CD4-positive, alpha-beta T cell treated with Interleukin-17A for 1 hour (primary cell): ENCODE results near the gene PBX2.
A peak's percentile ranks its signal among the peaks of the same experiment; 100 is the strongest.

Experiments used
- DNase-seq: peaks from one replicate; pipeline ENCODE4 v3.0.0-alpha.2; 2020

The PBX2 gene

DNA sequence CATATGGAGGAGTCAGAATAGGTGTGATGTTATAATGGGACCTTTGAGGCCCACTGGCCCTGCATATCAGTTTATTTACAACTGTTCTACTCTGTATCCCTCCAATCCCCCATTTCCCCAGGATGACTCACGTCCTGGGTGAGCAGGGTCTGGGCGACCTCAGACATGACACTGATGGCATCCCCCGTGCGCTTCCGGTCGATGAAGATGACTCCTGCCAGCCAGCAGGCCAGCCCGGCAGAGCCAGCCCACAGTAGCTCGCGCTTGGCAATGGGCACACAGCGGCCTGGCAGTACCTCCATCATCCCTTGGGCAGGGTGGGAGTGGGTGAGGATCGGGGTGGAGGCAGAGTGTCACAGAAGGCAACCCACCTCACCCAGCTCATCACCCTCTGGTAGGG lies 19.7 kb downstream of the PBX2 start:
- no peak for DNase-seq

DNA sequence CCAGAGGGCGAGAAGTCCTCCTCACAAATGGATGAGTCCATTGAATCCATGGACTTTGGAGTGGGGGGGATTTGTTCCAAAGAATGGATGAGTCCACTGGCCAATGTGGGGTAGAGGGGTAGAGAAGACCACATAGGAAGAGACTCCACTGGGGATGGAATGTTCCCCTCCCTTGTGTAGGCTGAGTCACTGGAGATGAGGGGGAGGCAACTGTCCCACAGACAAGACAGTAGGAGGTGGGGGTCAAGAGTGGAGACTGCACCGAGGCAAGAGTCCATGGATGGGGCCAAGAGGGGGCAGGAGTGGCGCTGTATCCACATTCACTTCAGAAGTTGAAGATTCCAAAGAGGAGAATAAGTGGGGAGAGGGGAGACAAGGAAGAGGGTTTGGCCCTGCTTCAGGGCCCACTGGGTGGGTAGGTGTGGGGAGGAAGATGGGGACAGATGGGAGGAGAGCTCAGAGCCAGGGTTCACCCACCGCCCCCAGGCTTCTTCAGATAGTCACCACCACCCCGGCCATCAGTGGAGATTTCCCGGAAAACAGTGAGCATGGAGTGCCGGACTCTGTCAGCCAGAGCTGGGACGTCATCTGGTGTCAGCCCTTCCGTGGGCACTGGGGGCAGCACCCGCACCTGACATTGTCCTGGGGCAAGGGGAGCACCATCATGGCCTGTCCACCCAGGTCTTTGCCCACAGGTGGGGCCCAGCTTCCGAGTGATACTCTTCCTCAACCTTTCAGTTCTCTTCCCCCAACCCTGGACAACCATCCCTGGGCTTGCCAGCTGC lies 21.0 kb downstream of the PBX2 start:
- DNase-seq, result no peak

DNA sequence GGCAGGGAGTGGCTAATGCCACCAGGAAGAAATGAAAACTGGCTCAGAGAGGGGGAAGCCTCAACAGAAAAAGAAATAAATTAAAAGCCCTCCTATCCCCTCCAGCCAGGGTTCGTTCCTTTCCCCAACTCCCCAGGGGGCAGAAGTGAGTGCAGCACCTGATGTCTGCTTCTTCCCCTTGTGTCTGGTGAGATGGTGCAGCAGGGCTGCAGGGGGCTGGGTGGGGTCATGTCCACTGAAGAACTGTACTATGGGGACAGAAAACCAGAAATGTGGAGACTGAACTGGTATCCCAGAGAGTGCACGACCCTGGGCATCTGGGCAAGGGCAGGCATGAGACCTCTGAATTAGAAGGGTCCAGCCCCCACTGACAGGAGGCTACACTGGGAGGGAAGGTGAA lies 21.7 kb downstream of the PBX2 start:
- DNase-seq, result no peak

DNA sequence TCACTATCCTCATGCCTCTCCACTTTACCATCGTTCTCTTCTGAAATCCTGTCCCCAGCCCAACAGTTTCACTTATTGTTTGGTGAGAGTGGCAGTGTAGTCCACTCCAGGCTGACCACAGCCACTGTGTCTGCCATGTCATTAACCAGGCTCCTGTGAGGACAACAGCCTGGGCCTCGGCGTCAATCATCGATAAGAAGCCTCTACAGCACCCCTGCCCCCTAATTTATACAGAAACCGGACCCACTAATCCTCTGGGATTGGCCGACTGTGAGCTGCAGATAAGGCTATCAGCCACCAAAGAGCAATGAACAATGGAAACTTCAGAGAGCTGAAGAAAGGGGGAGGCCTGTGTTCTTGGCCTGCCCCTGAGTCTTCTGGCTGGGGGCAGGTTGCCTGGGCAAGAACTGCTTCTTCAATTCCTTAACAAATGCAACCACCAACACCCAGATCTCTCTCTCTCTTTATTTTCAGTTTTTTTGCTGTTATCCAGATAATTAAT lies 22.2 kb downstream of the PBX2 start:
- DNase-seq, result no peak

DNA sequence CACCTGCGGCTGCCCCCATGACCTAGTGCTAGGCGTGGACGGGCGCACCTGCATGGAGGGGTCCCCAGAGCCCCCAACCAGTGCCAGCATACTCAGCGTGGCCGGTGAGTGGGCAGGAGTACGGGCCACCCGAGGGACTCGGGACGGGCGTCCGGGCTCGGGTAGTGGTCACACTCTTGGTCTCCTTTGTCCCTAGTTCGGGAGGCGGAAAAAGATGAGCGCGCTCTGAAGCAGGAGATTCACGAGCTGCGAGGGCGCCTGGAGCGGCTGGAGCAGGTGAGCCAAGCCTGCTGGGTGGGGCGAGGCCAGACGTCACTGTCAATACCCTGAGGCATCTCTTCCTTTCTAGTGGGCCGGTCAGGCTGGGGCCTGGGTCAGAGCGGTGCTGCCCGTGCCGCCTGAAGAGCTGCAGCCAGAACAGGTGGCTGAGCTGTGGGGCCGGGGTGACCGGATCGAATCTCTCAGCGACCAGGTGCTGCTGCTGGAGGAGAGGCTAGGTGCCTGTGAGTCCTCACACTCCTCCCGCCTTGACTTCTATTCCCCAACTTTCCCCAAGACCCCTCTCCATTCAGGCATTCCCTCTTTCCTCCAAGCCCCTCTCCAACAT lies 22.7 kb downstream of the PBX2 start:
- DNase-seq, result no peak

DNA sequence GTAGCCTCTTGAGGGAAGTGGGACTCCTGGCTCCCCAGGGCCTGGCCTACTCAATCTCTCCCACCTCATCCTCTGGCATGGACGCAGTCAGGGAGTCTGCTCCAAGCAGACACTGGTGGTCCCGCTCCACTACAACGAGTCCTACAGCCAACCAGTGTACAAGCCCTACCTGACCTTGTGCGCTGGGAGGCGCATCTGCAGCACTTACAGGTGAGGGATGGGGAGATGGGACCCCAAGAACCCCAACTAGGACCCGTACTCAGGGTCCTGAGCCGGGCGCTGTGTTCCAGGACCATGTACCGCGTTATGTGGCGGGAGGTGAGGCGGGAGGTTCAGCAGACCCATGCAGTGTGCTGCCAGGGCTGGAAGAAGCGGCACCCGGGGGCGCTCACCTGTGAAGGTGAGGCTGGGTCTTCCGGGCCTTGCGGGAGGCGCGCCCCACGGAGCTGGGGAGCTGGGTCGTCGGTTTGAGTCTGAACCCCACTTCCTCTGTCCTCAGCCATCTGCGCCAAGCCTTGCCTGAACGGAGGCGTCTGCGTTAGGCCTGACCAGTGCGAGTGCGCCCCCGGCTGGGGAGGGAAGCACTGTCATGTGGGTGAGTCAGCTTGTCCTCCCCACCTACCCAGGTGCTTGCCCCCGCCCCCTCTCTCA lies 23.5 kb downstream of the PBX2 start:
- DNase-seq, result no peak

DNA sequence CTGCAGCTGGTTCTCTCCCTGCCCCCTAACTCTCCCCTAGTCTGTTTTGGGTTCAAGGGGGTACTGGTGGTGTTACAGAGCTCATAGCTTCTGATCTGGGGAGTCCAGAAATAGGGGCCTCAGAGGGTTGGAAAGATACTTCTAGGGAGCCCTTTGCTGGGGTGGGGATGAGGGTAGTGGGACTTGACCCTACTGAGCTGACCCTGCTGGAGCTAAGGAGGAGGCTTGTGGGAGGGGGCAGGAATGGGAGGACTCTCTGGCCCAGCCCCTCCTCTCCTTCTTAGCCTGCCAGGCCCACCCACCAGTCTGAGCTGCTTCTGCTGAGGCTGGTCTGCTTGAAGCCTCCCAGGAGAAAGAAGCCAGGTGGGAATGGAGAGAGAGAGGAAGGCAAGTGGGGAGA lies 25.7 kb downstream of the PBX2 start, which contains the start of gene EGFL8:
TSS of gene EGFL8 (plus strand) at position 301 of the 400 bp plus-strand sequence. CDS start 1,571 bp downstream, outside the sequence.
- DNase-seq, result no peak

DNA sequence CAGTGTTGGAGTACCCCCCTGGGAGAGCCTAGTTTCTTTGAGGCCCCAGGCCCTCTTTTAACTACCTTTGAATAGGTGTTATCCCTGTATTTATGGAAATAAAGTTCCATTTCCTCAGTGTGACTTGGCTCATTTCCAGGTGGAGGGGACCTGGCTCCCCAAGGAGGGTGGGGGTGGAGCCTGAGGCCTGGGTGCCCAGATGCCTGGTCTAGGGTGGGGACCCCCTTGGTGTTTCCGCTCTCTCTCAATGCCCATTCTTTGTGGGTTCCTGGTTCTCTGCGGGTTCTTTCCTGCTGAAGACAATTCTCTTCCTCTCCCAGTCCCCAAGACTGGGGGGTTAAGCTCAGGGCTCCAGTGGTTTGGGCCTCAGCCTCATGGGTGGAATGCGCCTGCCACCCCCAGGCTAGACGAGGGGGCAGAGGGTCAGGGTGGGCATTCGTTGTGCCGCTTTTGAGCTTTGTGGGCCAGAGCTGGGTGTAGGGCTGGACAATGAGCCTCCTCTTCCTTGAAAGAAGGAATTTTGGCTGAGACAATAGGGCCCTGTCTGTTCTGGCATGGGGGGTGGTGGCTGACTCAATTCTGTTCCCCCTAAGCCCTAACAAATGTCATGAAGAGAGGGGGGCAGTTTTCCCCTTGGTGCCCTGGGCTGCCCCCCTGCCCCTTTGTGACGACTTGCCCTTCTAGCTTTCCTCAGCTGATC lies 26.3 kb downstream of the PBX2 start:
- no peak for DNase-seq

DNA sequence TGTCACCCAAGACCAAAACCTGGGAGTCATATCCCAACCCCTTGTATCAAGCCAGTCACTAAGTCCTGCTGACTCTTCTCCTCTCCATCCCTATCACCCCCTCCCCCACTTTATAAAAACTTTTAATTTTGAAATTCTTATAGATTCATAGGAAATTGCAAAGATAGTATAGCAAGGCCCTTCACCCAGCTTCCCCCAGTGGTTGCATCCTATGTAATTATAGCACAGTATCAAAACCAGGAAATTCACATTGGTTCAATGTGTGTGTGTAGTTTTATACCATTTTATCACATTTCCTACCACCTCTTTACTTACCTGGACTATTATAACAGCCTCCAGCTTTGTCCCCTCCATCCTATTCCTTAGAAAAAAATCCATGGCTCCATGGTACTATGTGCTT lies 31.9 kb downstream of the PBX2 start:
- DNase-seq, result no peak

DNA sequence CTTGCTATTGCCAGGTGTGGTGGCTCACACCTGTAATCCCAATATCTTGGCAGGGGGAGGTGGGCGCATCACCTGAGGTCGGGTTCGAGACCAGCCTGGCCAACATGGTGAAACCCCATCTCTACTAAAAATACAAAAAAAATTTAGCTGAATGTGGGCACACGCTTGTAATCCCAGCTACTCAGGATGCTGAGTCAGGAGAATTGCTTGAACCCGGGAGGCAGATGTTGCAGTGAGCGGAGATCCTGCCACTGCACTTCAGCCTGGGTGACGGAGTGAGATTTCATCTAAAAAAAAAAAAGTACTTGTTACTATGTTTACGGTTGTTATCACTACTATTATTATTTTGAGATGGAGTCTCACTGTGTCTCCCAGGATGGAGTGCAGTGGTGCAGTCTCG lies 33.1 kb downstream of the PBX2 start:
- DNase-seq, result no peak

DNA sequence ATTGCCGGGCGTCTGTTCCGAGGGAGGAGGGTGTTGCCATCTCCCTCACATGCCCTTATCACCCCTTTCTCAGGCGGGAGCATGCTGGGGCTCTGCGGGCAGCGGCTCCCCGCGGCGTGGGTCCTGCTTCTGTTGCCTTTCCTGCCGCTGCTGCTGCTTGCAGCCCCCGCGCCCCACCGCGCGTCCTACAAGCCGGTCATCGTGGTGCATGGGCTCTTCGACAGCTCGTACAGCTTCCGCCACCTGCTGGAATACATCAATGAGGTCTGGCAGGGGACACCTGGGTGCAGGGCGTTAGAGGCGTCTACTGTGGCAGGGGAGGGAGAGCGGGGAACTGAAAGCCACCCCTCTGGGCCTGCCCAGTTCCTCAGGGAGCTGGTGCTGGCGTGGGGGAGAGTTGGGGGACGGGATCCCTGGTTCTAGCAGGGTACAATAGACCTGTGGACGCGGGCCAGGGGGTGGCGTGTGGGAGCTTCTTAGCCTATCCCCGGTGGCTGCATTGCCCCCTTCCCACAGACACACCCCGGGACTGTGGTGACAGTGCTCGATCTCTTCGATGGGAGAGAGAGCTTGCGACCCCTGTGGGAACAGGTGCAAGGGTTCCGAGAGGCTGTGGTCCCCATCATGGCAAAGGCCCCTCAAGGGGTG lies 35.4 kb downstream of the PBX2 start:
- DNase-seq, result peak; percentile 79

DNA sequence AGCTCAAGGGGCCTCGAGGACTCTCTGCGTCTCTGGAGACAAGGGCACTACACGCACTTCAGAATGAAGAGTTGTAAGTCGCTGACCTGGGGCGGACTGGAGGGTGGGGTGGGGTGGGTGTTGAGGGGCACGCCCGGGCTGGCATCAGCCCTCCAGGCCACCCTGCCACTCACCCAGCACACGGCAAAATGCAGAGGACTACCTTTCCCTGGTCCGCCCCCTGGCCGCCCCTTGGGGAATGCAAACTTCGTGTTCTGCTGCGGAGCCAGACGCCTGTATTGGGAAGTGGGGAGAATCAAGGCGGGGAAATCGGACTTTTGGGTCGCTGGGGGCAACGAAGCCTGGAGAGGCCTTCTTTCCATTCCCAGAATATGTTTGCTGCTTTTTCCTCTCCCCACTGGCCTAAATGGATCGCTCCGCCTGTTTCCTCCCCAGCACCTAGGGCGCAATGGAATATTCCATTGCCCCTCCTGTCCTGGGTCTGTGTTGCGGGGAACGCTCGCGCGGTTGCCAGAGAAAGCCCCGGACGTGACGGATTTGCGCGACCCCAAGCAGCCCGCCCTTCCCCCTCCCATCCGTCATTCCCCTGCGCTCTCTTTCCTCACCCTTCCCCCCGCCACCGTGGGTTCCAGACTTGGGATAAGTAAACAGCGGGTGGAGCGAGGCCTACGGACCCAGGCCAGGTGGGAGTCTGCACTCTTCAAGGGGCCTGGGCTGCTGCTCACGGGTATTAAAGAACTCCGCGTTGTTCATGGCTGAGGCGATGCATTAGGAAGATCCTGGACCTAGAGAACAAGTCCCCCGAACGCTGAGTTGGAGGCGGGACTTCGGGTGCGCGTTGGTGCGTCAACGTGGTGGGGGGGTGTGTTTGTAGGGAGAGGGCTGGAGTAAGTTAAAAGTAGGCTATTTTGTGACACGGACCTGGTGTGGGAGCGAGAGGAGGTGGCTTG lies 36.2 kb downstream of the PBX2 start, which contains the start of gene PPT2:
TSS of gene PPT2 (plus strand) at position 578 of the 950 bp plus-strand sequence. CDS start 454 bp downstream, outside the sequence.
- peak; percentile 84 for DNase-seq

DNA sequence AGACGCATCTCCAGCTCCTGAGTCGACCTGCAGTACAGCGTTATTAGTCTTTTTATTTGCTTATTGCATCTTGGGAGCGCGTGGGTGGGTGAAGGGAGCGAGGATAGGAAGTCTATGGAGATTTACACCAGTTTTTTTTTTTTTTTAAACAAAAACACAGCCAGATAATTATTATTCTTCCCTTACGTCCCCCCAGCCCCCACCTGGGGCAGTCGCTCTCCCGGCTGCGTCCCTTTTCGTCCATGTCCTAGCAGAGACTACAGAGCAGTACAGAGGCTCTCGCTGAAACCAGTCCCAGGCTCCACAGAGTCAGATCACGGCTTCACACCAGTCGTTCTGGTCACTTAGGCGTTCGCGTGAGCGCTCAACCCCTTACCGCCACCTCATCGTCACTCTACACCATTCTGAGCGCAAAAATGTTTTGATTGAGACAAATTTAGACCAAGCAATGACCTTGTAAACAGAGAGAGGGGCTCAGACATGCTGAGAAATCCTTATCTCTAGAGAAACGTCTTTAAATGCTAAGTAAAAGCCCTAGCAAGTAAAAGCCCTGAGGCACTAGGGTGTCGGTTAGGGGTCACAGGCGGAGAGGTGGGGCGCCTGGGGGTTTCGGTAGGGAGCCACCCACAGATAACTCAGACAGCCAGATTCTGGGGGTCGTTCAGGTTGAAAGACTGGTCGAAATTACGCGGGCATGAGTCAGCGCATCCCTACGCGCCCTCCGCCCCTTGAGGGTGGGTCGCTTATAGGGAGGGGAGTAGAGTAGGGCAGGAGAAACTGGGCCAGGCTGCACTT lies 37.0 kb downstream of the PBX2 start:
- DNase-seq, result no peak

DNA sequence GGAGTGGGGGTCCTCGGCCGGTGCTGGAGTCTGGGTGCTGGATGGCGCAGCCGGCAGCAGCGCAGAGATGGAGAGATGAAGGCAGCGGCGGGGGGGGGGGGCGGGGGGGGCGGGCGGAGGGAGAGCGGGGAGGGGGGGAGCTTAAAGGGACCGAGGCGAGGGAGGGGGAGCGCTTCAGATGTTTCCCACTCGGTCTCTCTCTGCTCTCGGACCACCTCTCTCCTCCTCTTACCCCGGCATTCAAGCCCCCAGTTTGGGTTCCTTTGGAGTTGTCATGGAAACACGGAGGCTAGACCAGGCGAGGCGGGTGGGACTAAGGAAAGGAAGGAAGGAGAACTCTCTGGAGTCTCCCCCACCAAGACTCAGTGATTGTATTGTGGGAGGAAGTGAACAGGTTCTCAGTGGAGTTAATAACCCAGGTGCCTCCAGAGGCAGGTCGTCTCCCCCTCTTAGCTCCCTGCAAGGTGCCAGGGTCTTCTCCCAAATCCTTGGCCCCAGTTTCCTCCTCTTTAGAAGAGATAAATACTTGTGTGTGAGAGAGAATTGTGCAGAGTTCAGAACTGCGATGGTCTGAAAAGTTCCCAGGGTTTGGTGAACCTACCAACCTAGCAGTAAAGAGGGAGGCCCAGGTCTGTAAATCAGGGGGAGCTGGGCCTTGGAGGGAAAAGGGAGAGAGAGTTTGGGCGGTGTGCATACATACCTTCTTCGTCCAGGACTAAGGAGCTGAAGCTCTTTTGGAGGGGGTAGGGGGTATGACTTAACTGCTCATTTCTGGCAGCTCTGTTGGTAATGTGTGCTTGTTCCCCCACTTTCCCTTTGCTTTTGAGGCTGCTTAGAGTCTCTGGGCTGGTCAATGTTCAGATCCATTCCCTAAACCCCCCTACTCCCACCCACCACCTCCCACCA lies 37.9 kb downstream of the PBX2 start, which contains the start of gene PRRT1:
TSS of gene PRRT1 (minus strand) at position 77 of the 906 bp plus-strand sequence. CDS start 112 bp downstream, outside the sequence.
- no peak for DNase-seq

DNA sequence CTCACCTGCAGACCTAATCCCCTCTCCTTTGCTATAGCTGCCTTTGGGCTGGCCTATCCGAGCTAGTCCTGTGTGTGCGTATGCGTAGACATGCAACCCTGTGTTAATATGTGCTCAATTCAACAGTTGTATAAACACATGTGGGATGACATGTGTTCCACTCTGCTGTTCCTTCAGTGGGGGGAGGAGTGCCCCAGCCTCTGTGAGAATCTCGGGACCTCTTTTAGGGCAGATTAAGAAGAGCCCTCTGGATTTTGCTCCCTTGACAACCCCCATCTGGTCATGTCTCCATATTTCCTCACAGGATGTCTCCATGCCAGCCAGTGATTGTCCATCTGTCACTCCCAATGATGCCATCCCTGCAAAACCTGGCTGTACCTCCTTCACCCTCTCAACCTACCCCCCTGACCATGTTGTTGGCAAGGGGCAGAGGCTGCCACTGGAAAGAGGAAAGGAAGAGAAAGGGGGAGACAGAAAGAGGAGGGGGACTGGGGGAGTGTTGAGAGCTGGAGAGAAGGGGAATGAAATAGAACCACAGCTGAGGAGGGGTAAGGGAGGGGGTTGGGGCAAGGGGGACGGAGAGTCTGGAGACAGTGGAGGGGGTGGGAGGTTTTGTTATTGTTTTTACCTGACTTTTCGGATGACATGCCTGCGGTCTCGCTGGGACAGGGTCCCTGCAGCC lies 38.7 kb downstream of the PBX2 start:
- DNase-seq, result no peak

DNA sequence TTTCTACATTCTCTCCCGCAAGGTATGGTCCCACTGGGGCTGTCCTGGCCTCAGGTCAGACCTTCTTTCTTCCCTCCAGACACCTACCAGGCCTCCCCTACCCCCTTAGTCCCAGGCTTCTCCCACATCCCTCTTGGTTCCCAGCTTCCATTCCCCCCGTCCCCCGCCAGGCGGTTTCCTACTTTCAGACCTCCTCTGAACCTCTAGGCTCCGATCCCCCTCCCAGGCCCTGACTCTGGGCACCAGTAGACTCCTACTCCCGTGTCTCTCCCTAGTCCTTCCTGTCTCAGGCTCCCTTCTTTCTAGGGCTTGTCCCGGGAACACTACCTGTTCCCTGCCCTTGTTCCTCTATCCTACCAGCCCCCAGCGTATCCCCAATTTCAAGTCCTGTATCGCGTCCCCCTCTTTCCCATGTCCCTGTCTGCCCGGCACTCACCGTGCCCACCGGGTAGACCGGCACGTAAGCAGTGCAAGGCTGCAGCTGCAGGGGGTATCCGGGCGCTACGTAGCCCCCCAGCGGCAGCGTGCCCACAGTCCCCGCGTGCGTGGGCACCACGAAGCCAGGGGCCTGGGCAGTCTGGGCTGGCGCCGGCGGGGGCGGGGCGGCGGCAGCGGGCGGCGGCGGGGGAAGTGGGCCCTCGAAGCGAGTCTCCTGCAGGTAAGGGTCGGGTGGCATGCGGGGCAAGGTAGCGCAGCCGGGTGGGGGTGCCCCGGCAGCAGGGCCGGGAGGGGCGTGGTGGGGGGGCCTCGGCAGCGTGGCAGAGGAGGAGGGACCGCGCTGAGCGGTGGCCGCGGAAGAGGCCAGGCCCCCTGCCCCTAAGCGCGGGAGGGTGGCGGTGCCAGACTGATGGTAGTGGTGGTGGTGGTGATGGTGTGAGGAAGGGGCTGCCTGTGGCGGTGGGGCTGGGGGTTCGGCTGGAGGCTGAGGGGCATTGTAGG lies 39.8 kb downstream of the PBX2 start:
- no peak for DNase-seq

DNA sequence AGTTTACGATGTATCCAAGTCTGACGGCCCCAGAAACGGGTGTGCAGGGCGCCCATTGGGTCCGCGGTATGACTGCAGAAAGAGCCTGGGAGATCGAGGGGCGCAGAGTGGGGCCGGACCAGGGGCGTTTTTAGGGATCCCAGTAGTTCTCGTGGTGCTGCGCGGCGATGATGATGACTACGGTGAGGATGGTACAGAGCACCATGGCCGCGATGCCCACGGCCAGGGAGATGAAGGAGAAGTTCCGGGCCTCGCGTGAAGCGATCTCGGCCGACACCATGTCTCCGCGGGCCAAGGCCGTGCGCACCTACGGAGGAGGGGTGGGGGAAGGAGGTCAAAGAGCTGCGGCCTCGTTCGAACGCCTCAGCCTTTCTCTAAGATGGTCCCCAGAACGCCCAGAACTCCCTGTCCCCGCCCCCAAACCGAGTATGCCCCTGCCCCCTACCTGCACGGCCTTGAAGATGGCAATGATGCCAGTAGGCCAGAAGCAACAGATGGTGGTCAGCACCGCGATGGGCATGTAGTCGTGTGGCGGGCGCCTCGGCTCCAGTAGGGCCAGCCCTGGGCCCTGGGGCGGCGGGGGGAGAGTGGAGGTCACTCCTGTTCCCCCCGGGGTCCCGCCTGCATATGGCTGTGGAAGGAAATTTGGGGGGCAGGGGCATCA lies 40.8 kb downstream of the PBX2 start:
- no peak for DNase-seq
